SKM-1 (cell line): ENCODE results near the gene RIMS4.

Experiments used
- DNase-seq: peaks from one replicate; lab custom pipeline; 2025; ENCODE audit not compliant: unreplicated experiment; lab: John Stamatoyannopoulos, UW

Gene RIMS4

DNA sequence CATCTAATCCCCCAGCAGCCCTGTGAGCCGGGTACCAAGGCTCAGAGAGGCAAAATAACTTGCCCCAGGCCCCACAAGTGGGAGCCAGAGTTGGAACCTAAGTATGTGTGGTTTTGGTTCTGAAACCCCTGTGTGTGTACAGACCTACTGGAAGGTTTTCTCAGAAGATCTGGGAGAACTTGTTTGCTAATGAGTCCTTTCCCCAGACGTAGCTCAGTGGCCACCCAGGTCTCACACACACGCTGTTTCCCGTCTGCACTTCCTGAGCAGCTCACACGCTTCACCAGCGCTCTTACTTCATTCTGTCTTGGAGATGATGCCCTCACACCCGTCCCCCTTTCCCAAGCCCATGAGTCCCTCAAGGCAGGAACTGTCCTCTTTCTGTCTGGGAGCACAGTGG lies 87.0 kb downstream of the RIMS4 start:
- DNase-seq = no peak

DNA sequence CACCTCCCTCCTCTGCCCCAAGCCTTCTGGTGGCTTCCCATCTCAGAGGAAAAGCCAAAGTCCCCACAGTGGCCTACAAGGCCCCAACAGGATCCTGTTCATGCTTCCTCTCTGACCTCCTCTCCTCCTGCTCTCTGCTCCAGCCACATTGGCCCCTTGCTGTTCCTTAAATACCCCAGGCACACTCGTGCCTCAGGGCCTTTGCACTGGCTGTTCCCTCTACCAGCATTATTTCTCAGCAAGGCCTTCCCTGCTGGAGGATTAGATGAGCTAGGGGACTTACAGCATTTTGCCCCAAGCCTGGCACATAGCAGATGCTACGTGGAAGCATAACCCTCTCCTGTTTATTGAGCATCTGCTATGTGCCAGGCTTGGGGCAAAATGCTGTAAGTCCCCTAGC lies 87.4 kb downstream of the RIMS4 start:
- DNase-seq = no peak

DNA sequence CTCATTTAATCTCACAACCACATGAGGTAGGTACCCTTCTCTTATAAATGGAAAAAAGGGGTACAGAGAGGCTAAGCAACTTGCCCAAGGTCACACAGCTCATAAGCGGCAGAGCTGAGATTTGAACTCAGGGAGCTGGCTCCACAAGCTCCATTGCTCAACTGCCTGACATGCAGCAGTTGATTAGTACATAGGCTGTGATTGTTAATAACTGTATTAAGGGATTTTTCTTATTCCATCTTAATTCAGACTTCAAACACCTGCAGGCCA lies 88.6 kb downstream of the RIMS4 start:
- DNase-seq = no peak

DNA sequence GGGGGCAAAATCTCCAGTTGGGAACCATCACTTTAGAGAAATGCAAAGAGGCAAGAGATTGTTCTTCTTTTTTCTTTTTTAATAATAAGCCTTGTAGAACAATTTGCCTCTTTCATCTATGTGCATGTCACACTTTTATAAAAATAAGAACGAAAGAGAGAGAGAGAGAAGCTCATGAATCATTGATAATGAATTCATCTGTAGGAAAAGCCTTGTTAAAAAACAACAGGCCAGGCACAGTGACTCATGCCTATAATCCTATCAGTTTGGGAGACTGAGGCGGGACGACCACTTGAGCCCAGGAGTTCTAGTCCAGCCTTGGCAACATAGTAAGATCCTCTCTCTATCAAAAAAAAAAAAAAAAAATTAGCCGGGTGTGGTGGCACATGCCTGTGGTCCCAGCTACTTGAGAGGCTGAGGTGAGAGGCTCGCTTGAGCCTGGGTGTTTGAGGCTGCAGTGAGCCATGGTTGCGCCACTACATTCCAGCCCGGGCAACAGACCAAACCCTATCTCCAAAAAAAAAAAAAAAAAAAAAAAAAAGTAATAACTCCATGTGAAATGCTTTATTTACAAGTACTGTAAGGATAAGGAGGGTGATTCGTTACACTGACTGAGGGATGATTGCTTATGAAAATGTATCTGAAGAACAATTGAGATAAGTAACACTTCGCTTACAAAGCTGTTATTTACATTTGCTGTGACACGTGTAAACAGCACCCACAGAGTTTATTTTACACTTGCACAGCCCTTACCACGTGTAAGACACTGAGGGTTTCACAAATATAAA lies 89.2 kb downstream of the RIMS4 start:
- DNase-seq = no peak

DNA sequence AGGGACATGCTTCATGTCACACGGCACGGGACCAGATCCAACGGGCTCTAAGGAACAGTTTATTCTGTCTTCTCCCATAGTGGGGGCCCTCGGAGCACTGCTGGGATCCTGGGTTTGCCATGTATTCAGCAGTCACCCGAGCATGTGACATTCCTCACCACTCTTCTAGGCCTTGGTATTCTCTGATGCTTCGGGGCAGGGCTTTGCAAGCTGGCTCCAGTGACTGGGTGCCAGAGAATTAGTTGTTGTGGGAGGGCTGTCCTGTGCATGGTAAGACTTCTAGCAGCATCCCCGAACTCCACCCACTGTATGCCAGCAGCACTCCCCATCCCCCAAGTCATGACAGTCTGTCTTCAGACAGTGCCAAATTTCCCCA lies 89.7 kb downstream of the RIMS4 start:
- no peak for DNase-seq

DNA sequence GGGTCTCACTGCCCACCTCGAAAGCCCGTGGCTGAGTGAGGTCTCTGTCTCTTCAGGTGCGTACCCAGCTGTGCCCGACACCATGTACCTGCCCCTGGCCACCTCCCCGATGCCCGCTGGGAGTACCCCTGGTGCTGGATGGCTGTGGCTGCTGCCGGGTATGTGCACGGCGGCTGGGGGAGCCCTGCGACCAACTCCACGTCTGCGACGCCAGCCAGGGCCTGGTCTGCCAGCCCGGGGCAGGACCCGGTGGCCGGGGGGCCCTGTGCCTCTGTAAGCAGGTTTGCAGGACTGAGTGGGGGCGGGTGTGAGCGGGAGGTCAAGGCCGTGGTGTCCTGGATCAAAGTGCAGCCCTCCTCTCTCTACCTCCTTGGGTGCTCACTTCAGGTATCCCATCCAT lies 90.5 kb downstream of the RIMS4 start:
- DNase-seq = no peak

DNA sequence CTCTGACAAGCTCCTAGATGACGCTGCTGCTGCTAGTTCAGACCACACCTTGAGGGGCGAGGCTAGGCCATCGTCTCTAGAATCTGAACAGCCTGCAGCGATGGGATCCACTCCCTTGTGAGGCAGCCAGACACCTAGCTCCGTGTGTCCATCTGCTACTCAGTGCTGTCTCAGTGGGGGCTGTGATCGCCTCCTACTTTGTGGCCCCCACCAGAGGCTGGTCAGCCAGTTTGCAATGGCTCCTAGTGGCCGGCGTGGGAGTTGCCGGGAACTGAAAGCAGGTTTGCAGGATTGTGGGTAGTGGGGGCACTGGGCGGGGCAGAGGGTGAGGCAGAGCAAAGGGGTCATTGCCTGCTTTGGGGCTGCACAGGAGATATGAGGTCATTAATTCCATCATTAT lies 92.4 kb downstream of the RIMS4 start:
- DNase-seq = no peak

DNA sequence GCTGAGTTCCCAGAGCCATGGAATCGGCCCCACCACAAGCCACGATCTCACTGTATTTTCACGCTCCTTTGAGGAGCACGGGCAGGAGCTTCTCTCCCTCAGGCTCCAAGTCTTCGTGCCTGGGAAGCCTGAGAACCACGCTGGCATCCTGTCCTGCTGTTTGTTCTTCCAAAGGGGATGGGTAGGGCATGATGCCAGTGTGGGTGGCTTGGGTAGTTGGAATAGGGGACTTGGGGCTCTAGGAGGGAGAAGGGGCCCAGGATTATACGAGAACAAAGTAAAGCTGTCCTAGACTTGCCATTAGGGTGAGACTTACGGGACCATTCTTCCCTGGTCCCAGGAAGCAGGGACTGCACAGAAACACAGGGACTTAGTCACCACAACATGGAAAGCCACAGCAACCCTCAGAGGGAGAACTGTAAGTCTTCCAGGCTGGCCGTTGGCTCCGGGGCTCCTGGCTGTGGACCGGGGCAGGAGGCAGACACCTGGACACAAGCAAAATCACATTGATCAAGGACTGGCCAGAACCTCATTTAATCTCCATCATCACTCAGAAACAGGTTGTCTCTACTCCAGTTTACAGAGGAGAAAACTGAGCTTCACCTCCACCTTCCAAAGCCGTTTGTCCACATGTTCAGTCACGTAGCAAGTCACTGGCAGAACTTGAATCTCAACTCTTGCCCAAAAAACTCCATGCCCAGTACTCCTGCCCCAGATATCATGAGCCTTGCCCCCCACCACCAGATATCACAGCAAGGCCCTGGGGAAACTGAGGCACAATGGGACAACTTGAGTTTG lies 93.8 kb downstream of the RIMS4 start:
- no peak for DNase-seq

DNA sequence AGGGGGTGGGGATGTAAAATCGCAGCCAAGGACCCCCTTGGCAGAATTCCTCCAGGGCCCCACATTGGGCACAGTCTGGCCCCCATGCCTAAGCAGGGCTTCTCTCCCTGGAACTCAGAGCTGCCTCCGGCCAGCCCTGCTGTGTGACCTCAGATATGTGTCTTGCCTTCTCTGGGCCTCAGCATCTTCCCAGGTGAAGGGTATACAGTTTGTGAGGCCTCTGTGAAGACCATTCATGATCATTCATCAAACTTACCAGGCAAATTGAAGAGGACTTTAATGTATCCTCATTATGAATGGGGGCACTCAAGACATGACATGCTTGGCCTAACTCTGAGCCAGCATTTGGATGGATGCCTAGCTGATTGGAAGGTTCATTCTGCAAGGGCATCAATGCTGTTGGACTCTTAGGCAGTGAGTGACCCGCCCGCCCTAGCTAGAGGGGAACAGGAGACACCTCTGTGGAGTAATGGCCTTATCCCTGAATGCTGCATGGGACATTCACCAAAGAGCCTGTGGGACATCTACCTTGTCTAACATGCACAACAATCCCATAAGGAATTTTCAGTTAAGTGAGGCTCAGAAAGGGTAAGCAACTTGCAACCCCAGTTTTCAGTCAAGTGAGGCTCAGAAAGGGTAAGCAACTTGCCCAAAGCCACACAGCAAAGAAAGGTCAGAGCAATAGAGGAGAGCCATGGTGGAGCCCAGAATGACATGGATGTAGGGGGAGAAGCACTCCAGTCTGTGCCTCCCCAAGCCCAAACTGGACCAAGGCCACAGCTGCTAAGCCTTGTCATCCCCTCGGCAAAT lies 94.6 kb downstream of the RIMS4 start:
- no peak for DNase-seq

DNA sequence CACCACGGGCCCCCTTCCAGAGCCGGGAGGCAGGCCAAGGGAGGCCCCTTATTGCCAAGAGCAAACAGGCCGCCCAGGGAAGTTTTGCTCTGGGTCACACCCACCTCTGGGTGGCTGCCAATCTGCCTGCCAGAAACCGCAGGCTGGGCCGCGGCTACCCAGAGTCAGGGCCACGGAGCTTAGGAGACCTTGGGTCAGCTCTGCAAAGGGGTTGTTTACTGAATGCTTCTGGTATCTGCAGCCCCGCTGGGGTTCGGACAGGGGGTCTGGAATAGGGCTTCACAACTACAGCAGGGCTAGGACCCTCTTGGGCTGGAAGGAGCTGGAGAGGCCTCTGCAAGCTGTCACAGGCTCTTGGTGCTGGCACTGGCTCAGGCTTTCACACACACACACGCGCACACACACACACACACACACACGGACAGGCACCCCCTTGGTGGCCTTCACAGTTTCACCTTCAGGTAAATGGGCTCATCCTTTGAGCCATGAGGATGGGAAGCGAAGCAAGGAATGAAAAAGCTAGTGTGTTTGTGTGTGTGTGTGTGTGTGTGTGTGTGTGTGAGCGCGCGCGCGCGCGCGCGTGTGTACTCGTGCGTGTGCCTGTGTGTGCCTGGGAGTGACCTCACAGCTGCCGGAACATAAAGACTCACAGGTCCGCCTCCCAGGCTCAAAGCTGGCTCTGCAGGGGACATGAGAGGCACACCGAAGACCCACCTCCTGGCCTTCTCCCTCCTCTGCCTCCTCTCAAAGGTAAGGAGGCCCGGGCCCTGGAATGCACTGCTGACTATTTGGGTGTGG lies 95.4 kb downstream of the RIMS4 start, which contains the start of gene CCN5:
TSS of gene CCN5 (plus strand) at position 669 of the 798 bp plus-strand sequence. CDS start at position 691, 22 bp downstream.
- DNase-seq = no peak

DNA sequence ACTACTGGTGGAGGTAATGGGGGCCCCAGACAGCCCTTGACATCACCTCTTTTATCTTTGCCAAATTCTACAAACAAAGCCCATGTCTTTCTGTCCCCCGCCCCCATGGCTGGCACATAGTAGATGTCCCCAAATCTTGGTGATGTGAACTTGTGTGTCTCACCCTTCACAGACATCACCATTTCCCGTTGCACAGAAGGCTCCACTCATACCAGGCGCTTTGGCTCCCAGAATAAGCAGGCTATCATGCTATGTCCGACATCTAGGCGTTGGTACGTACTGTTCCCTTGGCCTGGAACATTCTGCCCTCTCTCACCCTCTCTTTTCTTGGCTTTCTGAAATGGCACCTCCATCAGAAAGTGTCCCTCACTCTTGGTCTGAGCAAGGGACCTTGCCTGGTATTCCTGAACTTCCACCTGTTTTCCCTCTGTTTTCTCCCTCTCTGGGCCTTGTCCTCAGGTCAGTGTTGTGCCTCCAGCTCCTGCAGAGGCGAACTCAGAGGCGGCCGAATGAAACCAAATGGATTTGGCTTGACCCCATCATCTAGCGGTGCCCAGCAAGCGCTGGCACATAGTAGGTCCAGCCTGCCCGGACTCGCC lies 96.1 kb downstream of the RIMS4 start:
- DNase-seq = no peak

DNA sequence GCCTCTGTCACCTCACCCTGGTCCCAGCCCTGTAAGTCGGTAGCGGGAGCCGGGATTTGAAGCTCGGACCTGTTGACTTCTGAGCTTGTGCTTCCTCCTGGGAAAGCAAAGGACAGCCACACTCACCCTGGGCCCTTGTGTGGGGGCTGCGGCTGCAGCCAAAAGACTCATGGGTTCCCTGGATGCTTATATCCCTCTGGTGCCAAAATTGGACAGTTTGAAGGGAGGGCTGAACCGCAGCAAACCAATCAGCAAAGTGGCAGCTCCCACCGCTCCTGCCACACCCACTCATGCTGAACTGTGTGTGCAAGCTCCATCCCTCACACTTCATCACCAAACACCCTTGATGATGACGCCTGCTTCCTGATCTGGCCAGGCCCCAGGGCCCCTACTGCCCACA lies 99.1 kb downstream of the RIMS4 start:
- no peak for DNase-seq

DNA sequence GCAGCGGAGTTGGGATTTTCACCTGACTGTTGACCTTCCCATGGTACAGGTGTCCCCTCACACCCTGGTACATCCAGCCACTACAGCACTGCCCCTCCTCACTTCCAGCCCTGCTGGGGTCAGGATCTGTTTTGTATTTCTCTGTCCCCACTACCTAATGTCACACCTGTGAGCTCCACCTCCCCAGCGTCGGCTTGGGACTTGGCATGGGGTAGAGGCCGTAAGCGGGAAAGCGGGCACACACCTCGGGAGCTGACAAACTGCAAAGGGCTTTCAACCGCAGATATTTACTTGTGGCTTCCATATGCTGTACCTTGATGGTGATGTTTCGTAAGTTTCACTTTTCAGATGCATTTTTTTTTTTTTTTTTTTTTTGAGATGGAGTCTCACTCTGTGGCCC lies 100.5 kb downstream of the RIMS4 start:
- no peak for DNase-seq

DNA sequence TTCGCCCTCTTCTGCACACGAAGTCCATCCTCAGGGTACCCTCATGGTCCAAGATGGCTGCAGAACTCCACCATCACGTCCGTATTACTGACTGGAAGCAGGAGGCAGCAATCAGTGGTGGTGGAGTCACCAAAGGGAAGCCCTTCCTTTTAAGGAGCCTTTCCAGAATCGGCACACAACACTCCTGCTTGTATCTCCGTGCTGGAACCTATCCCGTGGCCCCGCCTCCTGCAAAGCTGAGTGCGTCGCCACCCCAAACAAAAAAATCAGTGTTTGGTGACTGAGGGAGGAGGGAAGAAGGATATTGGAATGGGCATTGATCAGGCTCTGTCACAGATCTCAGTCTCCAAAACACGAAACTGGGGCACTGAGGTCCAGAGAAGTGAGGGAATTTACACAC lies 101.0 kb downstream of the RIMS4 start:
- DNase-seq = no peak

DNA sequence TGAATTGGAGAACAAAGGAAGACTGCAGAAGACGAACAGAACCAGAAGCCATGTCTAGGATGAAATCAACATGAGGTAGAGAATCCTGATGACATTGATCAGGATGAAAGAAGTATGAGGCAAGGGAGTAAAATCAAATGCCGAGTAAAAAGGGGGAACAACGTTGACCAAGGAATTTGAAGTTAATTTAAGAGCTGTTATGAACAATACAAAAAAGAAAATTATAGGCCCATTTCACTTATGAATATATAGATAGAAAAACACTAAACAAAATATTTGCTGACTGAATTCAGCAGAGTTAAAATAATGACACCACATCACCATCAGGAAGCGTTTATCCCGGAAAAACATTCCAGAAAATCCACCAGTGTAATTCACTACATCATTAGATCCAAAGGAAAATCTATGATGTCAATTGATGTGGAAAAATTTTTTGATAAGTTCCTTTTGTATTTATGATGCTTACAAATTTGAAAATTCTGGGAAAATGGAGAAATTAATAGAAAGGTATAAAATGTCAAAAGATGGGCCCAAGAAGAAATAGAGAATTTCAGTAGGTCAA lies 103.2 kb downstream of the RIMS4 start:
- no peak for DNase-seq

DNA sequence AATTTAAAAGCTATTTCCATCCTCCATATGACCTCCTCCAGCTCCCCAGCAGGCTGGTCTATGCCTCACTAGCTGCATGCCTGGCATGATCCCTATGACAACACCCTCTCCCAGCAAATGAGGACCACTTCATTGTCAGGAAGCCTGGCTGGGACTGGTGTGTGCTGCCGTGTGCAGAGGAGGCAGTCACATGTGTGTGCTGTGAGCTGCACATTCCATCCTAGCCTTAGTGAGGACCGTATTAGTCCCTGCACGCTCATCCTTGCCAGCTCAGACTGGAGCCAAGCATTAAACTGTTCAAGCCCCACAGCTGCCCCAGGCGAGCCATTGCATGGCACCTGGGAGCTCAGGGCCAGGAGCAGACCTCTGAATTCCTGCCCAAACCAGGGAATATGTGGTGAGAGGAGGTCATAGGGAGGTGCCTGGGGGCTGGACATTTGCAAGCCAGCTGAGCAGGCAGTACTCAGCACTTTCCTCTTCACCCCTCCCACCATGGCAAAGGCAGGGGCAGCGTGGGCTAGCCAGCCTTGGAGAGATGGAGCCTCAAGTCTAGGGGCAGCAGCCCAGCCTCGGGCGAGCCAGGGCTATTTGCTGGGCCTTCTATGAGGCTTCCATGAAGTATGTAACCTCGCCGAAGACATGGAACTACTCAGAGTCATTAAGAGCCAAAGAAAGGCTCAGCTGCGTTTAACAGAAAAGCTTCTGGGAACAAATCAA lies 103.9 kb downstream of the RIMS4 start:
- DNase-seq = no peak

DNA sequence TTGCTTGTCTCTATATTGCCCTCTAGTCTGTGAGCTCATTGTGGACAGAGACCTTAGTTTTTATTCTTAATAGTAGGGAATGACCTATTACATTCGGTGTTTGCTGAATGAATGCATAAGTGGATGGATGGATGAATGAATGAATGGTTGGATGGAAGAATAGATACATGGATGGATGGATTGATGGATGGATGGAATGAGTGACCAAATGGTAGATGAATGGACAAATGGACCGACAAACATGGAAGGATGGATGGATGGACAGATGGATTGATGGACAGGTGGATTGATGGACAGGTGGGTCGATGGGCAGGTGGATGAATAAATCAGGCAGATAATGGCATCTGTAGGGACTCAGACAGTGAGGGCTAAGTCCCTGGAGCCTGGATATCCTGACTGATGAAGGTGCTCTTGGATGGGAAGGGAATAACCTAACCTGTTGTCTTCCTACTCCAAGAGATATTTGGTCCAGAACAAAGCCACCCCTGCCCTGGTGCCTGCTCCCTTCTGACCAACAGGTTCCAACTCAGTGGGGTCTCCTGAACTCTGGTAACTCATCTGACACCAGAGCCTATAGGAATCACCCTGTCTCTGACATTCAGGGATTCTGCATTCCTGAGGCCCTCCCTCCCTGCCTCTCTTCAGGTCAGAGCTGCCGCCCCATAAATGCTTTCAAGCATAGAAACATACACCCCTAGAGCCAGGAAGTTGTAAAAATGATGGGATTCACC lies 104.8 kb downstream of the RIMS4 start:
- DNase-seq = no peak

DNA sequence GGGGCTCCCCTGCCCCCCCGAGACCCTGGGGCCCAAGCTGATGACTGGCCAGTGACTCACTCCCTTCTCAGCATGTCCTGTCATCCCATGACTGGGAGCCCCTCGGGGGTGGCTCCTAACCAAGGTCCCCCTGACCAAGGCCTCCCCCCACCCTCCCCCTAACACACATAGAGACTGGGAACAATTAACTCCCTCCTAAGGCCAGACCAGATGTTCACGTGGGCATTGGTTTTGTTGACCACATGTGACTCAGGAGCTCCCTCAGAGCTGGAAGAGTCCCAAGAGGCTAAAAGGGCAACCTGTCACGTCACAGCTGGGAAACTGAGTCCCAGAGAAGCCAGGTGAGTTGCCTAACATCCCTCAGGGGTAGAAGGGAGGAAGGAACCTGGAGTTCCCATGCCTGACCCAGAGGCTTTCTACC lies 105.8 kb downstream of the RIMS4 start:
- no peak for DNase-seq

DNA sequence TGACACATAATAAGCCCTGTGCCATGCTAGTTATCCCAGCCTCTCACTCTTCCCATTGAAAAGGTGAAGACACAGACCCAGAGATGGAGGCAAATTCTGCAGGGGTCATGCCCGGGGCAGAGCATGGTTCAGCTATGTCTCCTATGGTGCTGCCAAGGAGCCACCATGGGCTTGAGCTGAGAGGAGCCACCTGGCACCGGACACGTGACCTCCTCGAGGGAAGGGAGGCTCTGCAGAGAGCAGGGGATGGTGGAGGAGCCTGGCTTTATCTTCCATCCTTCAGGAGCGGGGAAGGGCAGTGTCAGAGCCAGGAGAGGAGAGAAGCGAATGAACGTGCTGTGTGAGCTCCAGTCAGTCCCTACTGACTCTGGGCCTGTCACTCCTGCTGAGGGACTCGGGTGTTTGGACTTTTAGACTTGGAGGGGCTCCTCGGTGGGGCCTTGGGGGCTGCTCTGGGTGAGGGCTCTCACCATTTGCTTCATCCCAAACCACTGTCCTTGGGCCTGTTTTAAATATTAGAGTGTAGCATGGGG lies 106.3 kb downstream of the RIMS4 start:
- DNase-seq = no peak
